Fibroblast of villous mesenchyme (primary cell): ENCODE data around the gene PAFAH1B1. TPM values are rescaled to one million over a fixed set of nuclear protein-coding genes. Genes with fewer than 3 reads are reported as not detected.

Experiments used
- DNase-seq: peaks from one replicate; pipeline ENCODE4 v3.0.0-alpha.2; 2010; ENCODE audit warnings: low read depth
- H3K4me3 ChIP-seq: 2 replicates; pipeline ENCODE4 v1.5.1; 2011; ENCODE audit warnings: low read depth, mild to moderate bottlenecking, low read length
- CTCF ChIP-seq: IDR thresholded peaks from 2 replicates; pipeline ENCODE4 v1.5.1; 2012; ENCODE audit warnings: low read depth, mild to moderate bottlenecking, low read length; ENCODE audit not compliant: insufficient read depth
- total RNA-seq: library from RNA; depleted of rRNA; stranded (reverse); fragments of >200 nt; gene quantifications from 2 replicates; pipeline ENCODE4 v1.2.3, GENCODE V29; 2012

The PAFAH1B1 gene
- total RNA-seq, 1 donor = 141 TPM

- no peak overlapping the region for H3K4me3 ChIP-seq
- no peak for DNase-seq
- no peak for TF ChIP-seq CTCF
These were observed 111.4 kb downstream of the PAFAH1B1 start for GRCh38 chr17:2704890-2705248.

- no peak overlapping the region for H3K4me3 ChIP-seq
- no peak for TF ChIP-seq CTCF
- peak; percentile 42 for DNase-seq
These were observed 111.8 kb downstream of the PAFAH1B1 start for GRCh38 chr17:2705263-2705662.

GRCh38 chr17:2705888-2706795 is 112.7 kb downstream of the PAFAH1B1 start:
- no peak overlapping the region for H3K4me3 ChIP-seq
- DNase-seq = no peak
- no peak for TF ChIP-seq CTCF

GRCh38 chr17:2706911-2707510 is 113.6 kb downstream of the PAFAH1B1 start:
- TF ChIP-seq CTCF = no peak
- H3K4me3 ChIP-seq = no peak overlapping the region
- no peak for DNase-seq

GRCh38 chr17:2707721-2708584 is 114.5 kb downstream of the PAFAH1B1 start:
- no peak for DNase-seq
- no peak overlapping the region for H3K4me3 ChIP-seq
- peak; percentile 40 for TF ChIP-seq CTCF

- no peak for TF ChIP-seq CTCF
- no peak overlapping the region for H3K4me3 ChIP-seq
- DNase-seq = no peak
These were observed 115.2 kb downstream of the PAFAH1B1 start for GRCh38 chr17:2708585-2709182.
